HG02840 (cell line): ENCODE data around the gene SLC6A11.

Source experiments
- ATAC-seq: cut with Tn5 transposase; IDR thresholded peaks from one replicate; pipeline ENCODE4 v1.9.1; 2021; ENCODE audit warnings: mild to moderate bottlenecking, moderate library complexity, moderate number of reproducible peaks; ENCODE audit not compliant: unreplicated experiment, low FRiP score

Gene SLC6A11

GRCh38 chr3:10816019-10816862, at the start of gene SLC6A11:
TSS of gene SLC6A11 (plus strand) at chr3:10816228. CDS start at chr3:10816266, 38 bp downstream.
- ATAC-seq: no peak

DNA sequence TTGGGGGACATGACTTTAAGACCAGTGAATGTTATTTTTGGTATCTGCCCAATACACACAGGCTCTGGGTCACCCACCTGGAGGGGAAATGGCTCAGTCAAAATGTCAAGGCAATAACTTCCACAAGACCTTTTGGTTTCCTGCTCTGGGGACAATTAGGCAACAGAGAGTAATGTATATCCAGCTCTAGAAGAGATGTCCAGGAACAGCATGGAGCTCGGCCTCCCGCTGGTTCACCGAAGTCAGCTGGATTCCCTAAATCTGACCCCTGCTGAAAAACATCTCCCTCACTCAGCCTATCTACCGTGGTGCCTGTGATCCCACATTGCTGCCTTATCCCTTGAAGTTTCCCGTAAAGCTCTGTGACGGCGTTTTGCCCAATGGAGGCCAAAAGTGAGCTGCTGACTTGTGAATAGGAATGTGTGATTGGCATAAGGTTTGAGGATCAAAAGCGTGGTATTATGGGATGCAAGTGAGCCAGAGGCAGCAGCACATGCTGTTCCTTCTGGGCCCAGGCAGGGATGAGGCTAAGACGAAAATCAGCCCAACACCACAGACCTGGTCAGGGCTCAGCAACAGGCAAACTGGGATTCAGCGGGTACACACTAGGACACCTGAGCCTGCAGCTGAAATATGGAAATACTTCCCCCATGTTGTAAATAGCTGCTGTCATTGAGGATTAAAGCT, 47.2 kb upstream of the SLC6A11 start:
- ATAC-seq: no peak

DNA sequence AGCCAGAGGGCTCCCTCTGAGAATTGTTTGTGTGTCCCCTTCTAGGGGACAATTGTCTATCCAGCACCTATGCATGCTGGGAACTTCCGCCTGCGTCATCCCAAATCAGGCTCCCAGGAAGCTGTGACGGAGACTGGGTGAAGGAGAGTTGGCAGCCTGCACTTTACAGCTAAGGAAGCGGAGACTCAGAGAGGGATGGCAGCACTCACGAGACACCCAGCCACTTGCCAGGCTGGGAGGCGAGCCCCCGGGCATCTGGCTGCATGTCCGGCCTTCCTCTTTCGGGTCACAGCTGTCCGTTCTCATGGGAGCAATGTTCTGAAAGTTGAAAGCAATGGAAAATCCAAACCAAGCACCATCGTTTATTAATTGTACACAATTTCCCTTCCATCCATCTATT, 45.5 kb upstream of the SLC6A11 start:
- ATAC-seq: no peak

GRCh38 chr3:10770981-10771380, 45.0 kb upstream of the SLC6A11 start:
- ATAC-seq: no peak

DNA sequence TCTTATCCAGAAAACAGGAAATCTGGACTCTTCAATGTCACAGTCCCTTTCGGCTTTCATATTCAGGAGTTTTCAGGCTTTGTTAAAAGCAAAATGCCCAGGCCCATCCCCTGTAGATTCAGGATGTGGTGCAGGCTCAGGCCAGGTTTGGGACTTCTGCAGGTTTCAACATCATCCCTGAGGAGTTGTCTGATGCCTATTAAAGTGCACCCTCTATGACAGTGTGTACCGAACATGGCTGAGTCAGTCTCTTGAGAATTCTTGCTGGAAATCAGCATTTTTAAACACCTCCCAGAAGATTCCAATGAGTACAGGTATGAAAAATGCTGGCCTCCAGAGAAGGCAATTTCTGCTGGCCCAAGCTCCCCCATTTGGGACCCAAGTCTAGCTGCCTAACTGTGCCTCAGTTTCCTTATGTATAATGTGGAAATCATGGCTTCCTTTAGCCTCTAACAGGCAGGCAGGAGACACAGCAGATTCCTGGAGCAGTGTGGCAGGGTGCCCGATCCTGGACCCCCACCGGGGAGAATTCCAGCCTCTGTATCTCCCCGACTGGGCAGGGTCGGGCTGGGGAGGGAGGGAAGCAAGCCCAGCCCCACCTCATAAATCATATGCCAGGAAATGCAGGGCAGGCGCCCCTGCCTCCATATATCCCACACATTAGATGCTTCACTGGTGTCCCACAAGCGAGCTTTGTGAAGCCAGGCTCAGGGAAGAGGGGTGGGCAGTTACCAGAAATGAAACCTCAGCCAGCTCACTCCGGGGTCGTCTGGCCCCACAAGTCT, 44.4 kb upstream of the SLC6A11 start:
- no peak for ATAC-seq

GRCh38 chr3:10772271-10773161, 43.5 kb upstream of the SLC6A11 start:
- no peak for ATAC-seq

DNA sequence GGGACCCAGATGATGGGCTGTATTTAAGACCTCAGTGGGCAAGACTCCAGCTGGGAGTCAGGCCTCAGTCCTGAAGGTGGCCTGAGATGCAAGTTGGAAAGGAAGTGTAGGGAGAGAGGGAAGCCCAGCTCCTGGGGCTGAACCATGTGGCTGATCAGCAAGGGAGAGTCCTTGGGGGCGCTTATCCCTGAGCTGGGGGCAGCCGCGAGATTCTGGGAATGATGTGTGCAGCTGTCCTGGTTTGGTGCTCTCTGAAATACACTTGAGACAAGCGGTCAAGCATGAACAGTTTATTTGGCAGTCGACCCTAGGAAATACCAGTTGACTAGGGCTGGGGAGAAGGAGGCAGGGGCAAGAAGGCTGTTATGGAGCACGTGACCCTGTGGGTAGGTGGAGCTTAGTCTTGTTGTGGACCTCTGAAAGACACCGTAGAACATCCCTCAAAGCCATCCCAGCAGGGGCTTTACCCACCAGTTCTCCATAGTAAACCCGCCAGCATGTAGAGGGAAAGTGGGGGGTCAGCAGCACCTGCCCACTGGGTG, 41.8 kb upstream of the SLC6A11 start:
- no peak for ATAC-seq

GRCh38 chr3:10774825-10775224, 41.2 kb upstream of the SLC6A11 start:
- ATAC-seq: no peak

- no peak for ATAC-seq
Measured at GRCh38 chr3:10775259-10775658, 40.8 kb upstream of the SLC6A11 start.

DNA sequence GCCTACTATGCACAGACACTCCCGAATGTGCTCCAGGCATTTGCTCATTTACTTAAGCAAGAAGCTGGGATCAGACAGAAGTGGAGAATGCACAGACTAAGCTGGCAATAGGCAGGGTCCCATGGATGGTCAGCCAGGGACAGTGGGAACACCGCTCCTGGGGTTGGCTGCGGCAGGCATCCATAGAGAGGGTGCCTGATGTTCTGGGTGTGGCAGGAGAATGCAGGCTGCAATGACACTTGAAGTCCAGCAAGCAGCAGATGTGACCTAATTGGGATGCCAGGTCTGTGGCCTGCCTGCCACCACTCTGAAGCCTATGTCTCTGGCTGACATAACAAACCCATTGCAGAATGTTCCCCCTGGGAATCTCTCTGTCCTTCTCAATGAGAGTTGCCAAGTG, 40.2 kb upstream of the SLC6A11 start:
- ATAC-seq: no peak

DNA sequence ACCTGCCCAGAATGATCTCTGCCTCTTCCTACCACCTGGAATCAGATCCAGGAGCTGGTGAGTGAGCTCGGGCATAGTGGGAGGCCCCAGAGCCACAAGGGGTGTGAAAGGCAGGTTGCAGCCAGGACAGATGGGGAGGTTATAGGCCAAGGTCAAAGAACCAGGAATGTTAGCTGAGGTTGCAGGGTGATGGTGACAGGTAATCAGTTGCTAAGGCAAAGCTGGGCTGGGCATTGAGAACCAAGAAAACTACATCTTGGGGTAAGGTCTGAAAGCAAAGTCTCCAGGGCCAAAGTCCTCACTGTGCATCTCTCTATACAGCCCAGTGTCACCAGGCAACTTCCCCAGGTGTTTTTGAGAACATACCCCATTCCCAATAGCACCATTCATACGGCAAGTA, 38.4 kb upstream of the SLC6A11 start:
- no peak for ATAC-seq

DNA sequence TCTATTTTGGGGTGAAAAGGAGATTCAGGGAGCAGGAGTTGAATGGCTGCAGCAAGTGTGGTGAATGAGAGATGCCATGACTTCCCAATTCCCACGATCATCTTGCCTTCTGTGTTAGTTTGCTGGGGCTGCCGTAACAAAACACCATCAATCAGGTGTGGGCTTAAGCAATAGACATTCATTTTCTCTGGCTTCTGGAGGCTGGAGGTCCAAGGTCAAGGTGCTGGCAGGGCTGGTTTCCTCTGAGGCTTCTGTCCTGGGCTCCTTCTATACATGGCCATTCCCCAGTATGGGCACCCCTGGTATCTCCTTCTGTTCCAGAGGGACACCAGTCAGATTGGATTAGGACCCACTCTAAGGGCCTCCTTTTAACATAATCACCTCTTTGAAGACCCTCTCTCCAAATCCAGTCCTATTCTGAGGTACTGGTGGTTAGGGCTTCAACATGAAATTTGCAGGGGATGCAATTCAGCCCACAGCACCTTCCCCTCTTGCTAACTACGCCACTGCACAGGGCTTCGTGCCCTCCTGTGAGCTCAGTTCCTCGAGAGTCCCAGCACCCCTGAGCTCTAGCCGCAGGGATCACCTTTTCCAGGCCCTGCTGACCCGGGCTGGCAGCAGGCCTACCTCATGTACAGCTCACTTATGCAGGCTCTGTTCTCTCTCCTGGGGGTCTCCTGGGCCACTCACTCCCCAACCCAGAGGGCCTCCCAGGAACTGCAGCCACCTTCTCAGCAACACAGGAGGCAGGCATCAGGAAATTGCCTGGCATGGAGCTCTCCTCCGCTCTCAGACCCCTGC, 37.3 kb upstream of the SLC6A11 start:
- ATAC-seq: no peak

- ATAC-seq: no peak
Measured at GRCh38 chr3:10779293-10779805, 36.7 kb upstream of the SLC6A11 start.

DNA sequence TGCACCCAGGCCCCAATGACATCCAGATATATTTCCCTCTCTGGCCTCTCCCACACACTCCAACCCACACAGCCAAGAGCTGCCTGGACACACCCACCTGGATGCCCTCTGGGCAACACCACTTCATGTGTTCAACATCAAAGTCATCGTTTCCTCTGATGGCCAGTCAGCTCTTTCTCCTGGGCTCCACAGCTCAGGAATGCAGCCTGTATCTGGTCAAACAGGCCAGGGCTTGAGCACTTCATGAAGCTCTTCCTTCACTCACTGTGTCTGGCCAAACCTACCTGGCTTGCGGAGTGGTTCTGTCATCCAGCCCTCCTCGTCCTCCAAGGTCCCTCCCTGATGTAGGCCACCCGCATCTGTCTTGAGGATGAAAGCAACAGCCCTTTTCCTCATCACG, 35.8 kb upstream of the SLC6A11 start:
- ATAC-seq: no peak

DNA sequence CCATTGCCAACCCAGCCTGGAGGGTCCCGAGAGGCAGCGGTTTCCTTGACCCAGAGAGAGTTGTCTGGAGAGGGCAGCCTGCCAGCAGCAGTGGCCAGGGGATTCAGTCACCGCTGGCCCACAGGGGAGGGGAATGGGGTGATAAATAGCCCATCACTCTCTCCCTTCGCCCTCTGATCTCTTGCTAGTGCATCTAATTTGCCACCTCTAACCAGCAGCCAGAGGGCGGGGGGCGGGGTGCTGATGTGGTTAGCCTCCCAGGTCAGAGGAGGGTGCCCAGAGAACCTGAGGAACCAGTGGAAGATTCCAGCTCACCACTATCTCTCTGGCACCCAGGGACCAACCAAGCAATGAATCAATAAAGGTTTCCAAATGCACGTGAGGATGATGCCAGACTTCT, 35.1 kb upstream of the SLC6A11 start:
- no peak for ATAC-seq

- no peak for ATAC-seq
Measured at GRCh38 chr3:10781981-10782380, 34.0 kb upstream of the SLC6A11 start.

DNA sequence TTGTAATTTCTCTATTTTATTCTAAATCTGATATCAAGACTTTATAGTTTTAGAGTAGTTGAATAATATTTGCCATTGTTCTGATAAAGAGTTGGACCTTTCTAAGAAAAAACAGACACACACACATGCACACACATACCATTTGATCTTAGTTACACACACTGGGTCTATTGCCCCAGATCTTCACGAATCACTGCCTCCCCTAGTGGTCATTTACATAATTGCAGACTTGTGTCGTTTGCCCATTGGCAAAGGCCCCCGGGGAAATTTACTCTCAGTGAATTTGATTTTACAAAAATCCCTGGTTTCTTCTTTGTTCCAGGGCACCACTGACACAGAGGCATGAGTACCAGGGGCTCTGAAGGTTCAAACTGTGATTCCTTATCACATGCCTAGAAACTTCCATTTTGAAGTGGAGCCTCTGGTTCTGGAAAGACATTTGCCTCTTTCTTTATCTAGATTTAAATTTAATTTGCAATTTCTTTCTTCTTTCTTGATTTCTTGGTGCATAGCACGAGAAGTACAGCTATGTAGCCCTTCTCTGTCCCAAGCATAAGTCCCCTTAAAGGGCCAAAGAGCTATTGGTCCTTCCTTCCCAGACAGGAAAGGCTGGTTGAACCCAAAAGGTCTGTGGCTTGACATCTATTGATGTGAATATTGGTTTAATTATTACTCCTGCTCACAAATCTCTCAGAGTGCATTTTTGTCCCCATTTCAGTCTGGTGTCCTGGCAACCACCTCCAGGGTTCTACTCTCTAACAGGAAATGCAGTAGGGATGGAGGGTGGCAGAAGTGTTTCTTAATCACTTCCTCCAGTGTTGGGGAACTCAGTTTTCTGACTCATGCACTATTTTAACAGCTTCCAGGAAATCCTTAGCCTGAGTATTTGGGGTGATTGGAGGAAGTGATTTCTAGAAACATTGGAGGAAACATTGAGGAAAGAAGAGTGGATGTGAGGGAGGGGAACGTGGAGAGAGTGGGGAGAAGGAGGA, 32.4 kb upstream of the SLC6A11 start:
- ATAC-seq: no peak

DNA sequence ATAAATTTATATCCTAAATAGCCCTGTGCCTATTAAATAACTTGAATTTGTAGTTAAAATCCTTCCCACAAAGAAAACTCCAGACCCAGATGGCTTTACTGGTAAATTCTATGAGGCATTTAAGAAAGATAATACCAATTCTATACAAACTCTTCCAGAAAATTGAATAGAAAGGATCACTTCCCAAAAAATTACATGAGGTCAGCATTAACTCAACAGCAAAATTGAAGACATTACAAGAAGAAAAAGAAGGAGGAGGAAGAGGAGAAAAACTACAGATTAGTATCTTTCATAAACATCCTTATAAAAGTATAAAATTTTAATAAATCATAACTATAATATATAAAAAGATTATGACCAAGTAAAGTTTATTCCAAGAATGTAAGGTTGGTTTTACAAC, 29.4 kb upstream of the SLC6A11 start:
- no peak for ATAC-seq
